RWPE2 (cell line): Measurements from ENCODE around the gene SLC25A21.
A peak's percentile ranks its signal among the peaks of the same experiment; 100 is the strongest.

ENCODE experiments used
- ATAC-seq: fragments of 200-7000 bp; cut with Tn5 transposase; 3 replicates; pipeline ENCODE4 v1.9.1; 2021; ENCODE audit warnings: low read depth
- DNase-seq: peaks from one replicate; pipeline ENCODE4 v3.0.0-alpha.2; 2020; ENCODE audit warnings: low spot score
- H3K27ac ChIP-seq: fragments of 450-650 bp; 2 replicates; pipeline ENCODE4 v1.5.1; 2017; ENCODE audit warnings: mild to moderate bottlenecking; ENCODE audit not compliant: poor library complexity, severe bottlenecking
- H3K27me3 ChIP-seq: fragments of 250-450 bp; sonication (Bioruptor Pico); 2 replicates; pipeline ENCODE4 v1.5.1; 2021; ENCODE audit warnings: mild to moderate bottlenecking, moderate library complexity; ENCODE audit not compliant: insufficient read depth, poor library complexity, severe bottlenecking
- H3K36me3 ChIP-seq: fragments of 250-450 bp; sonication (Bioruptor Pico); 2 replicates; pipeline ENCODE4 v1.5.1; 2020; ENCODE audit warnings: low read depth, mild to moderate bottlenecking, moderate library complexity
- H3K4me1 ChIP-seq: fragments of 250-450 bp; sonication (Bioruptor Pico); 2 replicates; pipeline ENCODE4 v1.5.1; 2021; ENCODE audit warnings: mild to moderate bottlenecking, moderate library complexity; ENCODE audit not compliant: insufficient read depth, poor library complexity, severe bottlenecking
- H3K4me3 ChIP-seq: fragments of 250-450 bp; sonication (Bioruptor Pico); 2 replicates; pipeline ENCODE4 v1.5.1; 2021; ENCODE audit warnings: mild to moderate bottlenecking, moderate library complexity; ENCODE audit not compliant: severe bottlenecking
- H3K9me3 ChIP-seq: fragments of 250-450 bp; sonication (Bioruptor Pico); 2 replicates; pipeline ENCODE4 v1.5.1; 2021; ENCODE audit warnings: mild to moderate bottlenecking, moderate library complexity; ENCODE audit not compliant: severe bottlenecking
- TF ChIP-seq, protein P1 (sequence below): fragments of 450-650 bp; IDR thresholded peaks from one replicate; pipeline ENCODE4 v1.5.1; 2017; ENCODE audit warnings: mild to moderate bottlenecking, moderate library complexity; ENCODE audit not compliant: poor library complexity, severe bottlenecking

Gene SLC25A21

GRCh38 chr14:37142835-37143401 lies 29.5 kb downstream of the SLC25A21 start:
- Histone ChIP-seq H3K36me3 (no peaks in the 10 kb centered on the region), H3K4me1 (no peaks in the 10 kb centered on the region), H3K27me3 (peaks cover 3% of the 10 kb centered on the region), H3K9me3 (no peaks in the 10 kb centered on the region), H3K4me3 (no peak overlapping the region), H3K27ac (no peak overlapping the region)
- peak; percentile 50; the same call in 2 of the 3 replicates for ATAC-seq
- TF ChIP-seq, protein P1, sequence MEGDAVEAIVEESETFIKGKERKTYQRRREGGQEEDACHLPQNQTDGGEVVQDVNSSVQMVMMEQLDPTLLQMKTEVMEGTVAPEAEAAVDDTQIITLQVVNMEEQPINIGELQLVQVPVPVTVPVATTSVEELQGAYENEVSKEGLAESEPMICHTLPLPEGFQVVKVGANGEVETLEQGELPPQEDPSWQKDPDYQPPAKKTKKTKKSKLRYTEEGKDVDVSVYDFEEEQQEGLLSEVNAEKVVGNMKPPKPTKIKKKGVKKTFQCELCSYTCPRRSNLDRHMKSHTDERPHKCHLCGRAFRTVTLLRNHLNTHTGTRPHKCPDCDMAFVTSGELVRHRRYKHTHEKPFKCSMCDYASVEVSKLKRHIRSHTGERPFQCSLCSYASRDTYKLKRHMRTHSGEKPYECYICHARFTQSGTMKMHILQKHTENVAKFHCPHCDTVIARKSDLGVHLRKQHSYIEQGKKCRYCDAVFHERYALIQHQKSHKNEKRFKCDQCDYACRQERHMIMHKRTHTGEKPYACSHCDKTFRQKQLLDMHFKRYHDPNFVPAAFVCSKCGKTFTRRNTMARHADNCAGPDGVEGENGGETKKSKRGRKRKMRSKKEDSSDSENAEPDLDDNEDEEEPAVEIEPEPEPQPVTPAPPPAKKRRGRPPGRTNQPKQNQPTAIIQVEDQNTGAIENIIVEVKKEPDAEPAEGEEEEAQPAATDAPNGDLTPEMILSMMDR: no peak
- no peak for DNase-seq

DNA sequence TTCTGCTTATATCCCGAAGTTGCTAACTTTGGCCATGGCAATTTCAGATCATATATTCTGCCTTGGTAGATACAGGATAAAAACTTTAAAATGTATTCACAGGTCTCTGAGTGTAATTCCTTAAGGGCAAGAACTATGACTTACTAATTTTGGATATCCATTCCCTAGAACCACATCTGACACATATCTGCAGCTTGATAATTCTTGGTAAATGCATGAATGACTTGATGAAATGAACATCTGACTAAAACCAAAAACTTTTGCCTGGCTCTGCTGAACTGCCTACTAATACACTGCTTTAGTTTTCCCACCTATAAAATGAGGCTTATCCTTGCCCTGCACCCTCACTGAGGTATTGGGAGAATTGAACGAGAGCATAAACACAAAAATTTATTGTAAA lies 32.2 kb downstream of the SLC25A21 start:
- H3K27ac ChIP-seq: no peak overlapping the region
- H3K4me3 ChIP-seq: no peak overlapping the region
- no peak for ATAC-seq
- no peaks in the 10 kb centered on the region for H3K9me3 ChIP-seq
- TF ChIP-seq, protein P1: no peak
- no peaks in the 10 kb centered on the region for H3K36me3 ChIP-seq
- DNase-seq: no peak
- peaks cover 3% of the 10 kb centered on the region for H3K27me3 ChIP-seq
- H3K4me1 ChIP-seq: no peaks in the 10 kb centered on the region

GRCh38 chr14:37139710-37140109 lies 32.7 kb downstream of the SLC25A21 start:
- no peak overlapping the region for H3K27ac ChIP-seq
- H3K27me3 ChIP-seq: peaks cover 3% of the 10 kb centered on the region
- no peak overlapping the region for H3K4me3 ChIP-seq
- DNase-seq: no peak
- no peaks in the 10 kb centered on the region for H3K9me3 ChIP-seq
- no peaks in the 10 kb centered on the region for H3K4me1 ChIP-seq
- TF ChIP-seq, protein P1: no peak
- no peaks in the 10 kb centered on the region for H3K36me3 ChIP-seq
- ATAC-seq: no peak

DNA sequence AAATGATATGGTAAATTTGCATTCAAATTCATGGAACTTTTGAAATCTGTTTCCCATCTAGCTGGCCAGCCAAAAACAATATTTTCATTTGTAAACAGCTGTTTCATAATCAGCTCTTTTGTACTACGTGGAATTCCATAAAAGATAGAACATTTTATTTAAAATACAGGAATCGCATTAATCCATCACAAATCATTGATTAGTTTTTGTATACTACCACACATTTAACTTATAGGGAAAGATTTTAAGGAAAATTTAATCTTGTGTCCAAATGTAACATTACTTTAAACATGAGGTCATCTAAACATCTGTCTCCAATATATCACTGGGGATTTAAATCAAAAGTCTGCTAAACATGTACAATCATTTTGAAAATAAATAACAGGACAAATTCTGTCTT lies 33.5 kb downstream of the SLC25A21 start:
- no peaks in the 10 kb centered on the region for H3K9me3 ChIP-seq
- TF ChIP-seq, protein P1: no peak
- no peak overlapping the region for H3K4me3 ChIP-seq
- H3K27me3 ChIP-seq: peaks cover 3% of the 10 kb centered on the region
- no peak for DNase-seq
- no peaks in the 10 kb centered on the region for H3K4me1 ChIP-seq
- H3K36me3 ChIP-seq: no peaks in the 10 kb centered on the region
- ATAC-seq: no peak
- H3K27ac ChIP-seq: no peak overlapping the region

- H3K27ac ChIP-seq: no peak overlapping the region
- no peaks in the 10 kb centered on the region for H3K36me3 ChIP-seq
- TF ChIP-seq, protein P1: no peak
- ATAC-seq (no peak), DNase-seq (no peak)
- H3K4me3 ChIP-seq: no peak overlapping the region
- no peaks in the 10 kb centered on the region for H3K4me1 ChIP-seq
- no peaks in the 10 kb centered on the region for H3K27me3 ChIP-seq
- H3K9me3 ChIP-seq: no peaks in the 10 kb centered on the region
These were observed 39.0 kb downstream of the SLC25A21 start for GRCh38 chr14:37133284-37133913.
